ENCODE measurements around the gene TNFAIP8L2.
A peak's percentile ranks its signal among the peaks of the same experiment; 100 is the strongest.
"Not testable (repeated sequence)": the region's sequence is repeated elsewhere in the genome, so short reads cannot be mapped to it uniquely, and the experiment has no call there.

The TNFAIP8L2 gene

DNA sequence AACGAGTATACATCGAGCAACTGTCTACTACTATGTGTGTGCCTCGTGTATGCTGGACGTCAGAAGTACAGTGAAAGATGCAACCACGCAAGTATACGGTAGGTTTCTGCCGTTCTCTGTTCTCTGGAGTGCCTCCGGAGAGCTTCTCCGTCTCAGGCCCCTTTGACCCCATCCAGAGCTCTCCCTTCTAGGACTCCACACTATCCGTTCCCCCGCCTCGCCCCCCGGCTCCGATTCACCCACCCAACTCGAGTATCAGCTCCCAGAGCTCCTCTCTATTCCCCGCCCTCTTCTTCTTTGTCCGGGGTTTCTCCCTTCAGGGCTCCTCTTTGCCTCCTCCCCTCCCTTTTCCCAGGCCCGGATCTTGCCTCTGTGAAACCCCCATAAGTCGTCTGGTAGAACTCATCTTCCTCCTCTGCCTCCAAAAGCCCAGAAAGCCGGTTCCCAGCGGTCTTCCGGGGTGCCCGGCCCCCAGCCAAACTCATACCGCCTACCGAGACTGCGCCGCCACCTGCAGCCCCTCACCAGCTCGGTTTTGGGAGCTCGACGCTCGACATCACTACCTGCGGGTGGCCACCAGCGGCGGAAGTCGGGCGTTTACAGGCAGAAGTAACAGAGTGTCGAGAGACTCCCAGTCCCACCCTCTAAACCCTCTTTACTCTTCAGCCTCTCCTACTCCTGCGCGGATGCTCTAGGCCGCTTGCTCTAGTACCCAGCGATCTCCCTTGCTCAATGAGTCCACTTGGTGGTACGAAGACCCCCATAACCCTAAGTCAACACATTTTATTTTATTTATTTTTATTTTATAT lies 33.4 kb downstream of the TNFAIP8L2 start, which contains the start of gene VPS72:
Gene VPS72 (minus strand): TSS at position 561 of the 809 bp plus-strand sequence. CDS start 76 bp downstream, at position 485.
- peak; percentile 58 for DNase-seq (ENCODE audit: low read depth, low spot score)

DNA sequence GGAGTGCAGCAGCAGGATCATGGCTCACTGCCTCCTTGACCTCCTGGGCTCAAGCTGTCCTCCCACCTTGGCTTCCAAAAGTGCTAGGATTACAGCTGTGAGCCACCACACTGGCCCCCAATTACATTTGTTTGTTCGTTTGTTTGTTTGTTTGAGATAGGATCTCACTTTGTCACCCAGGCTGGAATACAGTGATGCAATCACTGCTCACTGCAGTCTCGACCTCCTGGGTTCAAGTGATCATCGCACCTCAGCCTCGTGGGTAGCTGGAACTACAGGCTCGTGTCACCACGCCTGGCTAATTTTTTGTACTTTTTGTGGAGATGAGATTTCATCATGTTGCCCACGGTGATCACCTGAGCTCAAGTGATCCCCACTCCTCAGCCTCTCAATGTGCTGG lies 35.6 kb downstream of the TNFAIP8L2 start:
- no peak for DNase-seq (ENCODE audit: low read depth, low spot score)

DNA sequence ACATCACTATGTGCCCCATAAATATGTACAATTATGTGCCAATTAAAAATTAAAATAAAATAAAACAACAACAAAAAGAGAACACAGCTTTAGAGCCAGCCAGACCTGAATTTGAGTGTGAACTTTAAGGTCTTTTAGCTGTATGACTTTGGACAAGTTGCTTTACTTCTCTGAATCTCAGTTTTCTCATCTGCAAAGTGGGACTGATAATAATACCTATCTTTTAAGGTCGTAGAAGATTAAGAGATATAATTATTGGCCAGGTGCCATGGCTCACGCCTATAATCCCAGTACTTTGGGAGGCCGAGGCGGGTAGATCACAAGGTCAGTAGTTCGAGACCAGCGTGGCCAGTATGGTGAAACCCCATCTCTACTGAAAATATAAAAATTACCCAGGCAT lies 36.9 kb downstream of the TNFAIP8L2 start:
- DNase-seq (ENCODE audit: low read depth, low spot score), result no peak

DNA sequence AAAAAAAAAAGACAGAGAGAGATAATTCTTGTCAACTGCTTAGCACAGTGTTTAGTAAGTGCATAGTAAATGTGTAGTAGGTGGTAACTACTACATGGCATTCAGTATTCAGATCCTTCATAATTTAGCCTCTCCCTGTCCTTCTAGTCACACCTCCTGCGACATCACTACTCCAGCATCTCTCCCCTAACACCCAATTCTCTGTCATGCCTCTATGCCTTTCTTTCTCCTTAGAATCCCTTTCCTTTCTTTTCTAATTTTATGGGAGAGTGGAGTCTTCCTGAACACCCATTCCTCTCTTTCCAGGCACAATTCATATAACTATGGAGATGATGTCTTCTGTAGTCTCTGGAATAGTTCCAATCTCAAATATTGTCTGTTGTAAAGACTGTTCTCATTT lies 37.4 kb downstream of the TNFAIP8L2 start:
- no peak for DNase-seq (ENCODE audit: low read depth, low spot score)

DNA sequence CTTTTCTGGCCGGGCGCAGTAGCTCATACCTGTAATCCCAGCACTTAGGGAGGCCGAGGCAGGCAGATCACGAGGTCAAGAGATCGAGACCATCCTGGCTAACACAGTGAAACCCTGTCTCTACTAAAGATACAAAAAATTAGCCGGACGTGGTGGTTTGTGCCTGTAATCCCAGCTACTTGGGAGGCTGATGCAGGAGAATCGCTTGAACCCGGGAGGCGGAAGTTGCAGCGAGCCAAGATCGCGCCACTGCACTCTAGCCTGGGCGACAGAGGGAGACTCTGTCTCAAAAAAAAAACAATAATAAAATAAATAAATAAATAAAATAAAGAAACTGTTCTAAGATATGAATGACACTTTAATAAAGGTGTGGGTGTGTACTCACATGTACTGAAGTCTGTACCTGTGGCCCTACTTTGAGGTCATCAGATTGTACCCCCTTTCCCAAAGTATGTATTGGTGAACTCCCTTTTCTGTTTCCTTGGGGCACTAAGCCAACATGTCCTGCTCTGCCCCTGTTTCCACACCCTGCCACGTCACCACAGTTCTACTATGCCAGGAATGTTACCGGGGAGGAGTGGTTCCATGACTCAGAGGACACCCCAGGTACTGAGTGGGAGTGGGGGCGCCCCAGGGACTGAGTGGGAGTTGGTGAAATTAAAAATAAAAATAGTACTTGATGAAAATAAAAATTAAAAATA lies 38.6 kb downstream of the TNFAIP8L2 start:
- not testable (repeated sequence) for DNase-seq (ENCODE audit: low read depth, low spot score)

DNA sequence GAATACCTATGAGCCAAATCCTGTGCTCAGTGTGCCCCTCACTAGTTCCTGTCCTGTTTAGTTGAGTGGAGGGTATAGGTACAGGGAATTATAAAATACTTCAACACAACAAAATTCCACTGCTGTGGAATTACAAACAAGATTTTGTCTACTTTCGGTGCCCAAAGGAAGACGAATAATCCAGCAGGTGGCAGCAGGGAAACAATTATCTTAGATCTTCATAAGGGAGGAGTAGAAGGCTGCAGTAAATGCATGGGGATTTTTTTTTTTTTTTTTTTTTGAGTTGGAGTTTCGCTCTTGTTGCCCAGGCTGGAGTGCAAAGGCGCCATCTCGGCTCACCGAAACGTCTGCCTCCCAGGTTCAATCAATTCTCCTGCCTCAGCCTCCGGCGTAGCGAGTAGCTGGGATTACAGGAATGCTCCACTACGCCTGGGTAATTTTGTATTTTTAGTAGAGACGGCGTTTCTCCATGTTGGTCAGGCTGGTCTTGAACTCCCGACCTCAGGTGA lies 39.9 kb downstream of the TNFAIP8L2 start:
- DNase-seq (ENCODE audit: low read depth, low spot score), result peak; percentile 79

DNA sequence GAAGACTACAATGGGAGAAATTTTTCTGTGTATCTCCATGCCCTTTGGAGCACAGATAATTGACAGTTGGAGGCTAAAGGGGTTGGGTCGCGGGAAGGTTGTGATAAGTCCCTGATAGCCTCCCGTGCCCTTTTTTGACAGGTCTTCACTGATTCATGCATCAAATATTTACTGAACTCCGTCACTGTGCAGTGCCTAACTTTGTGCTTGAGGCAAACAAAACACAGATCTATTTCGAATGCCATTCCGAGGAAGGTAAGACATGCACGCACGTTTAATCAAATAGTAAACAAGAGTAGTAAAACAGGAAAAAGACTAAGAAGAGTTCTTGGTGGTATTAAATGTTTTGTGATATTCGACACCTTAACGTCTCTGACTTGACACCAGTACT lies 41.4 kb downstream of the TNFAIP8L2 start:
- no peak for DNase-seq (ENCODE audit: low read depth, low spot score)

DNA sequence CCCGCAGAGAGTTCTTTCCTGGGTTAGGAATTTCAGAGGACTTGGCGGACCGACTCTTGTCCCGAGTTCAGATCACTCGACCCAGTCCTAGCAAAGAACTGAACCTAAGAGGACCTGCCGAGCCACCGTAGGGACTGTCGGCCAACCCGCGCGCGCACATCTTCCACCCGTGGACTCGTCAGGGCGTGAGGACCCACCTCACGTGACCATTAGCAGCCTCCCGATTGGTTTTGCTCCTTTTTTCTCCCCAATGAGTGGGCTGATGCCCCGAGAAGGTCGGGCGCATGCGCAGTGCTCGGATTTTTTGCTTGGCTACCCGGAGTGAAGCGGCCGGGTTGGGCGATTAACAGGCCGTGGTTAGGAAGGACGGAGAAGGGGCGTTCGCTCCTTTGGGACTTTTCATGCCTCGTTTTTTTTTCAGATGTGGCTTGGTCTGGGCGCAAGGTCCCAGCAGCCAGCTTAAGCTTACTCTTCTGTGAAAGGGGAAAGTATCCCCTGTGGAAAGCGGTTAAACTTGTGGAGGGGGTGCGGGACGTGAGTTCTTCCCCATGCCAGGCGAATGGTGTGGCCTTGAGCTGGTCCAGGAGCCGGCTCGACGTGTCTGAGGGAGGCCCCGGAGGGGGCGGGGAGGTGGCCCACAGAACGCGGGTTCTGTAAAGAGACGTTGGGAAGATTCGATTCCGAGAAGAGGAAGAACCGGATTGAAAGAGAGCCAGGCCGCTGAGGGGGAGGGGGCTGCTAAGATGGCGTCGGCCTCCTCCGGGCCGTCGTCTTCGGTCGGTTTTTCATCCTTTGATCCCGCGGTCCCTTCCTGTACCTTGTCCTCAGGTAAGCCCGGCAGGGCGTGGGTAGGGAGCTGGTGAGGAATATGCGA lies 42.0 kb downstream of the TNFAIP8L2 start, which contains the start of gene PIP5K1A:
Gene PIP5K1A (plus strand): TSS at position 299 of the 874 bp plus-strand sequence. CDS start 445 bp downstream, at position 744.
- DNase-seq (ENCODE audit: low read depth, low spot score), result peak; percentile 94

DNA sequence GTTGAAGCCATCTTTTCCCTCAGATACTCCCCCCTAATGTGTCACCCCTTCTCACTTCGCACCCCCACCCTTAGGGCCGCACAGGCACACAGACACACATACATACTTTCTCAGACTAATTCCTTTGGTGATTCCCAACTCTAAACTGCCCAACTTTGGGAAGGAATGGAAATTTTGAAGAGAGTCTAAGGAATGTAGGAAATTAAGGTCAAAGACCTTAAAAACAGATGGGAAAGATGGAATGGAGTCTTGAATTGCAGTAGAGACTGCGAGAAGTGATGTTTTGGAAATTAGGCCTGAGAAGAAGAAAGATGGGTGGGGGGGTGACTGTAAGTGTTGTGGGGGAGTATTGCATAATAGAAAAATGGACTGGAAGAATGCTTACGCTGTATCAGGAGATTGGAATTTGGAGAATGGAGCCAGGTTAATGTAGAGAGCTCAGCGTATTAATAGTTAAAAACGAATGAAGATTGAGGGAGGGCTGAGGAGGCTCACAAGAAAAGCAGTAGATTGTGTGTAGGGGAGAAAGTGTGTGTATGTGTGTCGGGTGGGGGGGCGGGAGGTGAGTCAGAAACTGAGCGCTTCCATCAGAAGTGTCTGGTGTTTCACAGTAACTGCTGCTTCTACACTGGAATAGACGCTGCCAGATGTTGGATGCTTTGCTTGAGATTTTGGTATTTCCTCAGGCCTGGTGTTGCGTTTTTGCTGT lies 43.6 kb downstream of the TNFAIP8L2 start:
- no peak for DNase-seq (ENCODE audit: low read depth, low spot score)

DNA sequence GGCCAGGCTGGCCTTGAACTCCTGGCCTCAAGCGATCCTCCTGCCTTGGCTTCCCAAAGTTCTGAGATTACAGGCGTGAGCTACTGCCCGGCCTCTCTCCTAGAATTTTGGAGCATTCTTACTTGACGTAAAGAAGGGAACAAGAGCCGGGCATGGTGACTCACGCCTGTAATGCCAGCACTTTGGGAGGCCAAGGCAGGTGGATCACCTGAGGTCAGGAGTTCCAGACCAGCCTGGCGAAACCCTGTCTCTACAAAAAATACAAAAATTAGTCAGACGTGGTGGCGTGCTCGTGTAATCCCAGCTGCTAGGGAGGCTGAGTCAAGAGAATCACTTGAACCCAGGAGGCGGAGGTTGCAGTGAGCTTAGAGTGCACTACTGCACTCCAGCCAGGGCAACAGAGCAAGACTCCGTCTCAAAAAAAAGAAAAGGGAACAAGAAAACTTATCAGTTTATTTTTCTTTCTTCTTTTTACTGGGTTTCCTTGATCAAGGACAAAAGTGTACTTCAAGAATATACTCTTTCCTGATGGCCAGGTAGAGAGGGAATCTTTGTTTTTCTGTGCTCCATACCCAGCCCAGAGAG lies 49.0 kb downstream of the TNFAIP8L2 start:
- DNase-seq (ENCODE audit: low read depth, low spot score), result not testable (repeated sequence)

Data from smooth muscle cell of the brain vasculature (primary cell).